ENCODE results near the gene NELL1.

The NELL1 gene

GRCh38 chr11:21037850-21038249 lies 368.5 kb downstream of the NELL1 start:
- H3K27ac Mint-ChIP-seq, result no peak overlapping the region
- H3K4me3 Mint-ChIP-seq, result no peak overlapping the region
- no peak for TF ChIP-seq CTCF (IDR thresholded peaks at IDR 0.05)
- DNase-seq, result no peak
- H3K4me1 Mint-ChIP-seq, result peaks cover 5% of the 10 kb centered on the region
- no peaks in the 10 kb centered on the region for H3K27me3 Mint-ChIP-seq (ENCODE audit: low read depth, poor library complexity)
- H3K9me3 Mint-ChIP-seq, result peaks cover 7% of the 10 kb centered on the region
- H3K36me3 Mint-ChIP-seq (ENCODE audit: low read depth), result no peaks in the 10 kb centered on the region

- peaks cover 5% of the 10 kb centered on the region for H3K4me1 Mint-ChIP-seq
- peaks cover 7% of the 10 kb centered on the region for H3K9me3 Mint-ChIP-seq
- no peaks in the 10 kb centered on the region for H3K27me3 Mint-ChIP-seq (ENCODE audit: low read depth, poor library complexity)
- H3K27ac Mint-ChIP-seq, result no peak overlapping the region
- no peak for DNase-seq
- no peaks in the 10 kb centered on the region for H3K36me3 Mint-ChIP-seq (ENCODE audit: low read depth)
- H3K4me3 Mint-ChIP-seq, result no peak overlapping the region
- no peak for TF ChIP-seq CTCF (IDR thresholded peaks at IDR 0.05)
Measured at GRCh38 chr11:21038801-21039200, 369.4 kb downstream of the NELL1 start.

DNA sequence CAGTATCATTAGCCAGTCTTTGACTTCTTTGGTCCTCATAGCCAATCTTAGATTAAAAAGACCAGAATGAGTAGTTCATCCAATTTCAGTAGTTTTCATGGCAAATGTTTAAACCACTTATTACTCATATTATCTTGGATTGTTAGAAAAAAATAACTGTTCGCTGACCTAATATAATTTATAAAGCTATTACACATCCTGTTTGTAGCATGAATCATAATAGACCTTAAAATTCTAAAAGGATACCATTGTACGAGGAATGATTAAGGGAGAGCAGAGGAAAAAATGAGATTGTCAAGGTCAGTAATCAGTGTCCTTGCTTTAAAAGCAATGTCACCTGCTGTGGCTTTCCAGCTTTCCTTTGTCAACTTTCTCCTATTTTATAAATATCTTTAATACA lies 371.2 kb downstream of the NELL1 start:
- Mint-ChIP-seq H3K4me1 (peaks cover 5% of the 10 kb centered on the region), H3K36me3 (ENCODE audit: low read depth) (no peaks in the 10 kb centered on the region), H3K9me3 (peaks cover 7% of the 10 kb centered on the region), H3K27ac (no peak overlapping the region), H3K27me3 (ENCODE audit: low read depth, poor library complexity) (no peaks in the 10 kb centered on the region), H3K4me3 (no peak overlapping the region)
- TF ChIP-seq CTCF (IDR thresholded peaks at IDR 0.05), result no peak
- no peak for DNase-seq

DNA sequence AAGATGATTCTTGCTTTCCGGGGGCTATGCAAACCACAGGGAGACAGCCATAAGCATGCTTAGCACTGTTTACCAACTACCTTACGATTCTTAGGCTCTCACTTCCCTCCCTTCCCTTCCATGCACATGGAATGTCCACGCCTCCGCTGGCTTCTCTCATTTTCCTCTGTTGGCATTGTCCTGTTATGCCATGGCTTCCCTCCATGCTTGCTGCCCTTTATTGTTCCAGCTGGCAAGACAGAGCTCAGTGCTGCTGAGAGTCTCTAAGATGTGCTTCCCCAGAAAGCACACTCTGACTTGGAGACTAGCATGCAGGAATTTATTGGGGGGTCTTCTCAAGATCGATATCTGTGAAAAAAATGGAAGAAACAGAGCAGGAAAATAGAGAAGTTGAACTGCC lies 379.2 kb downstream of the NELL1 start:
- H3K27ac Mint-ChIP-seq, result no peak overlapping the region
- H3K27me3 Mint-ChIP-seq (ENCODE audit: low read depth, poor library complexity), result no peaks in the 10 kb centered on the region
- no peak overlapping the region for H3K4me3 Mint-ChIP-seq
- H3K36me3 Mint-ChIP-seq (ENCODE audit: low read depth), result no peaks in the 10 kb centered on the region
- no peaks in the 10 kb centered on the region for H3K9me3 Mint-ChIP-seq
- peaks cover 5% of the 10 kb centered on the region for H3K4me1 Mint-ChIP-seq
- TF ChIP-seq CTCF (IDR thresholded peaks at IDR 0.05), result no peak
- DNase-seq, result no peak

GRCh38 chr11:21053466-21053865 lies 384.1 kb downstream of the NELL1 start:
- no peaks in the 10 kb centered on the region for H3K27me3 Mint-ChIP-seq (ENCODE audit: low read depth, poor library complexity)
- no peak for TF ChIP-seq CTCF (IDR thresholded peaks at IDR 0.05)
- H3K36me3 Mint-ChIP-seq (ENCODE audit: low read depth), result no peaks in the 10 kb centered on the region

DNA sequence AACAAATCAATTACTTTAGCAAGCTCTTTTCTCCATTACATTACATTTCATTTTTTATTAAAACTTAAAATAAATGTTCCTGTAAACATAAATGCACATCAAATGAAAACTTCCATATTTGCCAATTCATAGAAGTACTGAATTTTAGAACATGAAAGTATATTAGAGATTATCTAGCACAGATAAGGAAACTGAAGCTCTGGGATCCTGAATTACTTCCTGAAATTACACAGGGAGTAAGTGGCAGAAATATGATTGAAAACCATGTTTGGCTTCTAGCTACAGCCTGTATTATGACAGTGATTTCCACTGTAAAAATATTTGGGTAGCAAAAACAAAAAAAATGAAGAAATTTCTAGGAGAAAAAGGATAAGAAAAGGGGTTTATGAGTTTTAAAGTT lies 387.3 kb downstream of the NELL1 start:
- H3K36me3 Mint-ChIP-seq (ENCODE audit: low read depth), result no peaks in the 10 kb centered on the region
- no peaks in the 10 kb centered on the region for H3K27me3 Mint-ChIP-seq (ENCODE audit: low read depth, poor library complexity)
- no peak overlapping the region for H3K4me3 Mint-ChIP-seq
- no peak overlapping the region for H3K27ac Mint-ChIP-seq
- H3K9me3 Mint-ChIP-seq, result no peaks in the 10 kb centered on the region
- H3K4me1 Mint-ChIP-seq, result no peaks in the 10 kb centered on the region
- TF ChIP-seq CTCF (IDR thresholded peaks at IDR 0.05), result no peak
- no peak for DNase-seq

More at GRCh38 chr11:21053466-21053865, 384.1 kb downstream of the NELL1 start:
- DNase-seq, result no peak
- H3K4me1 Mint-ChIP-seq, result peaks cover 4% of the 10 kb centered on the region
- no peak overlapping the region for H3K27ac Mint-ChIP-seq
- H3K4me3 Mint-ChIP-seq, result no peak overlapping the region
- H3K9me3 Mint-ChIP-seq, result no peaks in the 10 kb centered on the region
